ENCODE results near the gene GALNT10.

DNA sequence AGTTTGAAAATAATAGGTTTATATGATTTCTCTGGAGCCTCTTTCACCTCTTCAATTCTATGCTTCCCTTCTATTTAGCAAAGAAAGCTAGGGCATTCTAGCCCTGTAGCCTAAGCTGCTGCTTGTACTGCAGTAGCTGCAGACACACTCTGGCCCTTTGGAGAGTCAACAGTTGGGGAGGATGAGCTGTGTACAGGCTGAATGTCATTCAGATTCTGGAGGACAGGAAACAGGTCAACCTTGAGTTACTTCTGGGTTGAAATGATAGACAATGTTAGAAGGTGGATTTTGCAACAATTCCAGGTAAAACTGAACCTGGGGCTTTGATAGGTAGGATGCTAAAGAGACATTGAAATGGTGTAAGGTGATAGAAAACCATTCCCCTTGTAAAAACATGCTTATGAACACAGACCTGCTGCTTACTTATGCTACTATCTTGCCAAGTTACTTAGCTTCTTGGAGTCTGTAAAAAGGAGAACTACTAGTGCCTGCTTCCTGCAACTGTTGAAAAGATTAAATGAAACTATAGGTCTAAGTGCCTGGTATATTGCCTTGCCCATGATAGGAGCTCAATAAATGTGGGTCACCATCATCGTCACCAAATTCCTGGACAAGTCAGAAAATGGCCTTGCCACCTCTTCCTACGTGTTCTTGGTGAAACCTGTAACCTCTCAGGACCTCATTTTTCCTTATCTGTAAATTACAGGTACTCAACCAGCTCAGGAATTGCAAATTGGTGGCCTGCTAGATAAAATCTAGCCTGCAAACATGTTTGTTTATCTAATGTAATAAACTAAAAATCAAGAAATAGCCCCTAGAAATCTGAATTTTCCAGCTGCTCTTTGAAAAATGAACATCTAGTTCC is 83.7 kb downstream of the GALNT10 start:
- TF ChIP-seq, protein P1, sequence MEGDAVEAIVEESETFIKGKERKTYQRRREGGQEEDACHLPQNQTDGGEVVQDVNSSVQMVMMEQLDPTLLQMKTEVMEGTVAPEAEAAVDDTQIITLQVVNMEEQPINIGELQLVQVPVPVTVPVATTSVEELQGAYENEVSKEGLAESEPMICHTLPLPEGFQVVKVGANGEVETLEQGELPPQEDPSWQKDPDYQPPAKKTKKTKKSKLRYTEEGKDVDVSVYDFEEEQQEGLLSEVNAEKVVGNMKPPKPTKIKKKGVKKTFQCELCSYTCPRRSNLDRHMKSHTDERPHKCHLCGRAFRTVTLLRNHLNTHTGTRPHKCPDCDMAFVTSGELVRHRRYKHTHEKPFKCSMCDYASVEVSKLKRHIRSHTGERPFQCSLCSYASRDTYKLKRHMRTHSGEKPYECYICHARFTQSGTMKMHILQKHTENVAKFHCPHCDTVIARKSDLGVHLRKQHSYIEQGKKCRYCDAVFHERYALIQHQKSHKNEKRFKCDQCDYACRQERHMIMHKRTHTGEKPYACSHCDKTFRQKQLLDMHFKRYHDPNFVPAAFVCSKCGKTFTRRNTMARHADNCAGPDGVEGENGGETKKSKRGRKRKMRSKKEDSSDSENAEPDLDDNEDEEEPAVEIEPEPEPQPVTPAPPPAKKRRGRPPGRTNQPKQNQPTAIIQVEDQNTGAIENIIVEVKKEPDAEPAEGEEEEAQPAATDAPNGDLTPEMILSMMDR (IDR thresholded peaks at IDR 0.05), result no peak
- TF ChIP-seq POLR2AphosphoS5 (IDR thresholded peaks at IDR 0.05) (no peak), POLR2A (IDR thresholded peaks at IDR 0.05; ENCODE audit: low read depth) (no peak), EP300 (IDR thresholded peaks at IDR 0.05) (no peak)

Measured in esophagus muscularis mucosa (tissue), 4 donors.